ENCODE measurements around the gene MIER1. TPM values are rescaled to one million over a fixed set of nuclear protein-coding genes. Genes with fewer than 3 reads are reported as not detected.
A peak's percentile ranks its signal among the peaks of the same experiment; 100 is the strongest.

Gene MIER1
- total RNA-seq, 1 donor from 2014 or later = 39.2 TPM

DNA sequence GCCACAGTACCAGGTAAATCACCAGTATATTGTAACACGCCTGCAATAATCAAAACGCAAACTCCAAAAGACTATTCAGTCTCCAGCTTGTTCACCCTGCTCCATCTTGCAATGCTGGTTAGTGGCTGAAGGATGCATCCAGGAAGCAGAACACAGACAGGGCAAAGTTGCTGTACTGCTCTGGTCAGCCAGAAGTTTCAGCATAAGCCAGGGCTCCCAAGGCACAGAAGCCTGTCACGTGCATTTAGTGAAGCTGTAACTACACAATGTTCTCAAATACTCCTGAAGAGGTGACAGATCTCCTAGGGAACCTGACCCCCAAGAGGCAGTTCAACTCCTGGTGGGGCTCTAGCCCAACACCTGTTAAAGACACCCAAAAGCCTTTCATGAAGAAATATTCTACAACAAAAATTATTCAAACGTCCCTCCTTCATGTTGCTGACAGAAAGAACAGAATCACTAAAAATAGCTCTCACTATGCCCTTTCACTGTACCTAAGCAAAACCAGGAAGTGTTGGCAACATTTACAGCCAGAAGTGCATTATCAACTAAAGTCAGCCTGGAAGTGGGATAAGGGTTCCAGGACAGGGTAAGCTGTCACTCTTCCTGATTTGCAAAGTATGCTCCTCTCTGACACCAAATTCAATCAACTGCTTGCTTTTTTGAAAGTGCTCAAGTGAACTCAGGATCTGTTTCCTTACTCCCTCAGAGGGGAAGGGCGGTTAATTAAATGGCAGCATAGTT is 77.1 kb downstream of the MIER1 start:
- H3K9me3 Mint-ChIP-seq = no peaks in the 10 kb centered on the region
- POLR2A ChIA-PET = interaction anchor here (0.6 kb wide), 1 partner anchor 12 kb away, joined by 10 read pairs; no protein-coding TSS in a partner anchor
- TF ChIP-seq, protein P1, sequence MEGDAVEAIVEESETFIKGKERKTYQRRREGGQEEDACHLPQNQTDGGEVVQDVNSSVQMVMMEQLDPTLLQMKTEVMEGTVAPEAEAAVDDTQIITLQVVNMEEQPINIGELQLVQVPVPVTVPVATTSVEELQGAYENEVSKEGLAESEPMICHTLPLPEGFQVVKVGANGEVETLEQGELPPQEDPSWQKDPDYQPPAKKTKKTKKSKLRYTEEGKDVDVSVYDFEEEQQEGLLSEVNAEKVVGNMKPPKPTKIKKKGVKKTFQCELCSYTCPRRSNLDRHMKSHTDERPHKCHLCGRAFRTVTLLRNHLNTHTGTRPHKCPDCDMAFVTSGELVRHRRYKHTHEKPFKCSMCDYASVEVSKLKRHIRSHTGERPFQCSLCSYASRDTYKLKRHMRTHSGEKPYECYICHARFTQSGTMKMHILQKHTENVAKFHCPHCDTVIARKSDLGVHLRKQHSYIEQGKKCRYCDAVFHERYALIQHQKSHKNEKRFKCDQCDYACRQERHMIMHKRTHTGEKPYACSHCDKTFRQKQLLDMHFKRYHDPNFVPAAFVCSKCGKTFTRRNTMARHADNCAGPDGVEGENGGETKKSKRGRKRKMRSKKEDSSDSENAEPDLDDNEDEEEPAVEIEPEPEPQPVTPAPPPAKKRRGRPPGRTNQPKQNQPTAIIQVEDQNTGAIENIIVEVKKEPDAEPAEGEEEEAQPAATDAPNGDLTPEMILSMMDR (IDR thresholded peaks at IDR 0.05) = no peak
- DNase-seq (no peak), ATAC-seq (ENCODE audit: low read depth) (no peak)
- no peak overlapping the region for H3K4me3 Mint-ChIP-seq
- intact Hi-C loops (cut with micrococcal nuclease) = no loop called here
- peaks cover 57% of the 10 kb centered on the region for H3K36me3 Mint-ChIP-seq (ENCODE audit: low read depth)
- no peaks in the 10 kb centered on the region for H3K27me3 Mint-ChIP-seq
- peak overlapping the region; percentile 37 for H3K27ac Mint-ChIP-seq
- peaks cover 5% of the 10 kb centered on the region for H3K4me1 Mint-ChIP-seq
- CTCF ChIA-PET = interaction anchor here (3.8 kb wide), 1 partner anchor 147 kb away, joined by 34 read pairs; no protein-coding TSS in a partner anchor

- peaks cover 68% of the 10 kb centered on the region for H3K36me3 Mint-ChIP-seq (ENCODE audit: low read depth)
- POLR2A ChIA-PET = no interaction called here
- CTCF ChIA-PET = interaction anchor here (0.9 kb wide), 1 partner anchor 145 kb away, joined by 3 read pairs; no protein-coding TSS in a partner anchor
- H3K4me3 Mint-ChIP-seq = no peak overlapping the region
- DNase-seq (no peak), ATAC-seq (ENCODE audit: low read depth) (no peak)
- intact Hi-C loops (cut with micrococcal nuclease) = no loop called here
- TF ChIP-seq, protein P1 (IDR thresholded peaks at IDR 0.05) = no peak
- H3K27me3 Mint-ChIP-seq = no peaks in the 10 kb centered on the region
- H3K4me1 Mint-ChIP-seq = peaks cover 5% of the 10 kb centered on the region
- peak overlapping the region; percentile 19 for H3K27ac Mint-ChIP-seq
- H3K9me3 Mint-ChIP-seq = no peaks in the 10 kb centered on the region
These were observed 79.4 kb downstream of the MIER1 start for GRCh38 chr1:67004176-67004575.

DNA sequence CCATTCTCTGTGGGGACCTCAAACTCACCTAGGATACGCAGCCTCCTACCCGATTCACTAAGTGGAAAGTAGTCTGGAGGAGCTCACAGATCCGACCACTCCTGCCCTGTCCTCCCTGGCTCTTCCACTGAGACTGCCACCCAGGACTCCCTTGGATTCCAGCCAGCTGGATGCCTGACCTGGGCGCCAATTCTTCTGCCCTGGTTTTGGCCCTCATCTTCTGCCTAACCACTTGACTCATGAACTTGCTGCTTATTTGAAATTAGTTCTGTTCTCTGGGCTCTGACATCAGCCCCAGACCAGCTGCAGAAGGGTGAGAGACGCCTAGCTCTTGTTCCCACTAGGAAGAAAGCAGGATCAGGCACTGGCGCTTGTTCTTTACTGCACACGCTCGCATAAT is 80.3 kb downstream of the MIER1 start:
- Mint-ChIP-seq H3K9me3 (no peaks in the 10 kb centered on the region), H3K27ac (no peak overlapping the region), H3K4me3 (no peak overlapping the region), H3K27me3 (no peaks in the 10 kb centered on the region), H3K4me1 (peaks cover 5% of the 10 kb centered on the region), H3K36me3 (ENCODE audit: low read depth) (peaks cover 75% of the 10 kb centered on the region)
- TF ChIP-seq, protein P1 (IDR thresholded peaks at IDR 0.05) = no peak
- intact Hi-C loops (cut with micrococcal nuclease) = no loop called here
- ChIA-PET POLR2A (no interaction called here), CTCF (interaction anchor here (0.7 to 4.0 kb wide), 3 partner anchors 9 to 144 kb away, joined by 3 to 12 read pairs (median 3); no protein-coding TSS in a partner anchor)
- ATAC-seq (ENCODE audit: low read depth) (no peak), DNase-seq (no peak)

DNA sequence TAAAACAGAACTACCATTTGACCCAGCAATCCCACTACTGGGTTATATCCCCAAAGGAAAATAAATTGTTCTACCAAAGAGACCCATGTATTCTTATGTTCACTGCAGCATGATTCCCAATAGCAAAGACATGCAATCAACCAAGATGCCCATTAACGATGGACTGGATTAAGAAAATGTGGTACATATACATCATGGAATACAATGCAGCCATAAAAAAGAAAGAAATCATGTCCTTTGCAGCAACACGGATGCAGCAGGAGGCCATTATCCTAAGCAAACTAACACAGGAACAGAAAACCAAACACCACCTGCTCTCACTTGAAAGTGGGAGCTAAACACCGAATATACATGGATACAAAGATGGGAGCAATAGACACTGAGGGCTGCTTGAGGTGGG is 85.0 kb downstream of the MIER1 start:
- Mint-ChIP-seq H3K4me3 (no peak overlapping the region), H3K27me3 (no peaks in the 10 kb centered on the region), H3K9me3 (no peaks in the 10 kb centered on the region), H3K27ac (no peak overlapping the region), H3K4me1 (no peaks in the 10 kb centered on the region), H3K36me3 (ENCODE audit: low read depth) (peaks cover 67% of the 10 kb centered on the region)
- ChIA-PET POLR2A (no interaction called here), CTCF (no interaction called here)
- TF ChIP-seq, protein P1 (IDR thresholded peaks at IDR 0.05) = no peak
- no peak for DNase-seq
- no peak for ATAC-seq (ENCODE audit: low read depth)
- intact Hi-C loops (cut with micrococcal nuclease) = no loop called here

- Mint-ChIP-seq H3K36me3 (ENCODE audit: low read depth) (peaks cover 58% of the 10 kb centered on the region), H3K4me3 (no peak overlapping the region), H3K4me1 (no peaks in the 10 kb centered on the region), H3K27ac (no peak overlapping the region), H3K9me3 (no peaks in the 10 kb centered on the region), H3K27me3 (no peaks in the 10 kb centered on the region)
- intact Hi-C loops (cut with micrococcal nuclease) = no loop called here
- CTCF ChIA-PET = no interaction called here
- ATAC-seq (ENCODE audit: low read depth) (no peak), DNase-seq (no peak)
- POLR2A ChIA-PET = no interaction called here
- TF ChIP-seq, protein P1 (IDR thresholded peaks at IDR 0.05) = no peak
These were observed 88.8 kb downstream of the MIER1 start for GRCh38 chr1:67013573-67013972.

All from activated B cell treated with CpG ODN at 0.5 μM for 24 hours (primary cell).